GM23338 (cell line): ENCODE measurements around the gene SLC9A9. TPM values are rescaled to one million over a fixed set of nuclear protein-coding genes. Genes with fewer than 3 reads are reported as not detected.
A peak's percentile ranks its signal among the peaks of the same experiment; 100 is the strongest.

Experiments used
- ATAC-seq: fragments of 200-7000 bp; cut with Tn5 transposase; 3 replicates; pipeline ENCODE4 v1.9.1; 2020
- DNase-seq: peaks from one replicate; pipeline ENCODE4 v3.0.0-alpha.2; 2015; ENCODE audit warnings: low spot score
- H2AFZ ChIP-seq: fragments of 200-600 bp; sonication (generic); 2 replicates; pipeline ENCODE4 v1.8.0; 2016; ENCODE audit warnings: antibody characterized with exemption, mild to moderate bottlenecking, moderate library complexity
- H3F3A ChIP-seq: fragments of 200-600 bp; sonication (generic); replicated peaks from 2 replicates; pipeline ENCODE4 v1.8.0; 2017; ENCODE audit warnings: antibody characterized with exemption, mixed run types, low read depth
- H3K27ac ChIP-seq: fragments of 200-600 bp; sonication (generic); 2 replicates; pipeline ENCODE4 v1.6.1; 2016; ENCODE audit warnings: low read depth
- H3K27me3 ChIP-seq: fragments of 200-600 bp; sonication (generic); 2 replicates; pipeline ENCODE4 v1.8.0; 2016; ENCODE audit warnings: mild to moderate bottlenecking, mixed run types, moderate library complexity; ENCODE audit not compliant: insufficient read depth
- H3K36me3 ChIP-seq: fragments of 200-600 bp; sonication (generic); 2 replicates; pipeline ENCODE4 v1.8.0; 2016; ENCODE audit warnings: mild to moderate bottlenecking; ENCODE audit not compliant: insufficient read depth
- H3K4me1 ChIP-seq: fragments of 200-600 bp; sonication (generic); 2 replicates; pipeline ENCODE4 v1.8.0; 2016; ENCODE audit warnings: mild to moderate bottlenecking, moderate library complexity; ENCODE audit not compliant: insufficient read depth
- H3K4me2 ChIP-seq: fragments of 200-600 bp; sonication (generic); 2 replicates; pipeline ENCODE4 v1.7.1; 2017; ENCODE audit warnings: mixed run types
- H3K4me3 ChIP-seq: fragments of 200-600 bp; sonication (generic); 2 replicates; pipeline ENCODE4 v1.6.1; 2016; ENCODE audit warnings: mixed run types
- H3K79me2 ChIP-seq: fragments of 200-600 bp; sonication (generic); replicated peaks from 2 replicates; pipeline ENCODE4 v1.8.0; 2017; ENCODE audit warnings: mild to moderate bottlenecking; ENCODE audit not compliant: insufficient read depth
- H3K9me2 ChIP-seq: fragments of 200-600 bp; sonication (generic); 2 replicates; pipeline ENCODE4 v1.8.0; 2017; ENCODE audit not compliant: insufficient read depth
- H4K20me1 ChIP-seq: fragments of 200-600 bp; sonication (generic); replicated peaks from 2 replicates; pipeline ENCODE4 v1.8.0; 2017; ENCODE audit warnings: mild to moderate bottlenecking; ENCODE audit not compliant: insufficient read depth
- H3K27ac Mint-ChIP-seq: 2 replicates; pipeline ENCODE4 v1.8.0; 2020; ENCODE audit warnings: inconsistent platforms, mild to moderate bottlenecking, moderate library complexity, mixed read lengths
- H3K27me3 Mint-ChIP-seq: 3 replicates; pipeline ENCODE4 v1.8.0; 2022; ENCODE audit warnings: low read depth, mild to moderate bottlenecking, moderate library complexity, mixed read lengths, inconsistent platforms; ENCODE audit not compliant: insufficient read depth, poor library complexity
- H3K36me3 Mint-ChIP-seq: 3 replicates; pipeline ENCODE4 v1.8.0; 2021; ENCODE audit warnings: low read depth, mild to moderate bottlenecking, inconsistent platforms, moderate library complexity, mixed read lengths
- H3K4me1 Mint-ChIP-seq: 3 replicates; pipeline ENCODE4 v1.8.0; 2020; ENCODE audit warnings: mild to moderate bottlenecking, inconsistent platforms, mixed read lengths
- H3K4me3 Mint-ChIP-seq: 3 replicates; pipeline ENCODE4 v1.8.0; 2021; ENCODE audit warnings: moderate library complexity, mild to moderate bottlenecking, inconsistent platforms, mixed read lengths
- H3K9me3 Mint-ChIP-seq: 3 replicates; pipeline ENCODE4 v1.8.0; 2020; ENCODE audit warnings: moderate library complexity, mild to moderate bottlenecking, inconsistent platforms, mixed read lengths
- EZH2 ChIP-seq: fragments of 200-600 bp; sonication (generic); IDR thresholded peaks from one replicate; pipeline ENCODE4 v1.8.0; 2017; ENCODE audit warnings: antibody characterized with exemption, mild to moderate bottlenecking, low read depth; ENCODE audit not compliant: unreplicated experiment
- EZH2phosphoT487 ChIP-seq: fragments of 200-600 bp; sonication (generic); IDR thresholded peaks from one replicate; pipeline ENCODE4 v1.8.1; 2018; ENCODE audit warnings: antibody characterized with exemption; ENCODE audit not compliant: unreplicated experiment
- JUNB ChIP-seq: IDR thresholded peaks from one replicate; pipeline ENCODE4 v1.6.1; 2016; ENCODE audit warnings: antibody characterized with exemption; ENCODE audit not compliant: unreplicated experiment
- POLR2AphosphoS5 ChIP-seq: IDR thresholded peaks from 2 replicates; pipeline ENCODE4 v1.6.1; 2016; ENCODE audit warnings: antibody characterized with exemption, low read depth
- ZNF114 ChIP-seq: fragments of 250-450 bp; sonication (Bioruptor Pico); IDR thresholded peaks from 2 replicates; pipeline ENCODE4 v1.5.0; 2020; ENCODE audit warnings: mild to moderate bottlenecking, moderate library complexity
- polyA plus RNA-seq: library from polyadenylated mRNA; unstranded; fragments of >200 nt; fragmentation: Nextera tagmentation; extraction: Ambion mirVana; gene quantifications from 2 replicates; pipeline ENCODE4 v1.2.1, GENCODE V29; 2016
- total RNA-seq: library from RNA; depleted of rRNA; stranded (reverse); fragments of >200 nt; shearing (Covaris generic); gene quantifications from 2 replicates; pipeline ENCODE4 v1.2.3, GENCODE V29; 2014
- TF ChIP-seq, protein P1 (sequence below): IDR thresholded peaks from one replicate; pipeline ENCODE4 v1.6.1; 2018; ENCODE audit warnings: antibody characterized with exemption; ENCODE audit not compliant: unreplicated experiment
- TF ChIP-seq, protein P2 (sequence below): IDR thresholded peaks from 2 replicates; pipeline ENCODE4 v1.6.1; 2016; ENCODE audit warnings: antibody characterized with exemption
- TF ChIP-seq, protein P3 (sequence below): fragments of 250-450 bp; sonication (Bioruptor Pico); IDR thresholded peaks from 2 replicates; pipeline ENCODE4 v1.5.0; 2020; ENCODE audit warnings: mild to moderate bottlenecking, moderate library complexity

Gene SLC9A9
- total and polyA plus RNA-seq, 2 experiments from 2014 or later: 1.3 to 1.6 TPM

DNA sequence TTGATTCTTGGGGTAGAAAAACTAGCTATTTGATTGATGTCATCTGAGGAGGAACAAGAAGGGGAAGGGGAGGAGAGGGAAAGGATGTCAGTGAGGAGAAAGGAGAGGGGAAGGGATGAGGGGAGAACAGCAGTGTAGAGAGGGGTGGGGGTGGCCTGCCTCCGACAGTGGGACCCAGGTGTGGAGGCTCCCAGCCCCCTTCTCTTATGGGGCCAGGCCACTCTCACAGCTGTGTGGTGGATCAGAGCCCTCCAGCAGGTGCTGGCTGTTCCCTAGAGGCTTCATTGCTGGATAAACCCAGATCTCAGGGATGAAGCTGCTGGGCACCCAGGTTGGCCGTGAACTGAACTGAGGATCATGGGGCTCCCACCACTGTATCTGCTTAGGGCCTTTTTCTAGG, 464.2 kb downstream of the SLC9A9 start (continued):
- TF ChIP-seq, protein P1, sequence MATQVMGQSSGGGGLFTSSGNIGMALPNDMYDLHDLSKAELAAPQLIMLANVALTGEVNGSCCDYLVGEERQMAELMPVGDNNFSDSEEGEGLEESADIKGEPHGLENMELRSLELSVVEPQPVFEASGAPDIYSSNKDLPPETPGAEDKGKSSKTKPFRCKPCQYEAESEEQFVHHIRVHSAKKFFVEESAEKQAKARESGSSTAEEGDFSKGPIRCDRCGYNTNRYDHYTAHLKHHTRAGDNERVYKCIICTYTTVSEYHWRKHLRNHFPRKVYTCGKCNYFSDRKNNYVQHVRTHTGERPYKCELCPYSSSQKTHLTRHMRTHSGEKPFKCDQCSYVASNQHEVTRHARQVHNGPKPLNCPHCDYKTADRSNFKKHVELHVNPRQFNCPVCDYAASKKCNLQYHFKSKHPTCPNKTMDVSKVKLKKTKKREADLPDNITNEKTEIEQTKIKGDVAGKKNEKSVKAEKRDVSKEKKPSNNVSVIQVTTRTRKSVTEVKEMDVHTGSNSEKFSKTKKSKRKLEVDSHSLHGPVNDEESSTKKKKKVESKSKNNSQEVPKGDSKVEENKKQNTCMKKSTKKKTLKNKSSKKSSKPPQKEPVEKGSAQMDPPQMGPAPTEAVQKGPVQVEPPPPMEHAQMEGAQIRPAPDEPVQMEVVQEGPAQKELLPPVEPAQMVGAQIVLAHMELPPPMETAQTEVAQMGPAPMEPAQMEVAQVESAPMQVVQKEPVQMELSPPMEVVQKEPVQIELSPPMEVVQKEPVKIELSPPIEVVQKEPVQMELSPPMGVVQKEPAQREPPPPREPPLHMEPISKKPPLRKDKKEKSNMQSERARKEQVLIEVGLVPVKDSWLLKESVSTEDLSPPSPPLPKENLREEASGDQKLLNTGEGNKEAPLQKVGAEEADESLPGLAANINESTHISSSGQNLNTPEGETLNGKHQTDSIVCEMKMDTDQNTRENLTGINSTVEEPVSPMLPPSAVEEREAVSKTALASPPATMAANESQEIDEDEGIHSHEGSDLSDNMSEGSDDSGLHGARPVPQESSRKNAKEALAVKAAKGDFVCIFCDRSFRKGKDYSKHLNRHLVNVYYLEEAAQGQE: no peak
- no peak for TF ChIP-seq POLR2AphosphoS5

DNA sequence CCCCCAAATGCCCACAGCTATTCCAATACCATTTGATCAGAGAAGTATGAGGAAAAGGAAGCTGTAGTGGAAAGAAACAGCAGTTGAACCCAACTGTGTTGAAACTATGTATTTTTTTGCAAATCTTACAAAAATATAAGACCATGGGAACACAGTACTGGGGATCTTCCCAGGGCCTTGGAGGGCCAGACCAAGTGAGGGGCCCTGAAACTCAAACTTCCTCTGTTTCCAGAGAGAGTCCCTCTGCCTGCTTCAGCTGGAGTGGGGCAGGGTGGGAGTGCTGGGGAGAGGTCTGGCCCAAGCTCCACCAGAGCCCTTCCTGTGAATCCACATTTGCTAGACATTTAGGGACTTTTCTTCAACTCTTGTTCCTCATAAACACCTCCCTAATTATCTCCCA, 464.8 kb downstream of the SLC9A9 start:
- Histone ChIP-seq H3K9me2 (peaks cover 5% of the 10 kb centered on the region; the same call in 1 of the 2 replicates), H3F3A (no peaks in the 10 kb centered on the region), H3K4me2 (no peak overlapping the region), H3K36me3 (no peaks in the 10 kb centered on the region), H3K27ac (no peak overlapping the region), H3K4me3 (no peak overlapping the region), H3K4me1 (peaks cover 11% of the 10 kb centered on the region), H3K27me3 (no peaks in the 10 kb centered on the region), H2AFZ (0 out of 2 replicates have a peak overlapping the region, but pooled peaks have one; percentile 43), H4K20me1 (no peaks in the 10 kb centered on the region), H3K79me2 (no peaks in the 10 kb centered on the region)
- H3K4me3 Mint-ChIP-seq: no peak overlapping the region
- peak overlapping the region; percentile 56; the same call in 1 of the 2 replicates for H3K27ac Mint-ChIP-seq
- no peaks in the 10 kb centered on the region for H3K27me3 Mint-ChIP-seq
- H3K4me1 Mint-ChIP-seq: peaks cover 19% of the 10 kb centered on the region
- H3K36me3 Mint-ChIP-seq: no peaks in the 10 kb centered on the region; the same call in 2 of the 3 replicates
- H3K9me3 Mint-ChIP-seq: peaks cover 4% of the 10 kb centered on the region
- ATAC-seq (no peak), DNase-seq (no peak)
- TF ChIP-seq ZNF114 (CRISPR knock-in tag) (no peak), EZH2 (no peak), POLR2AphosphoS5 (no peak), JUNB (no peak), EZH2phosphoT487 (no peak)
- TF ChIP-seq, protein P2, sequence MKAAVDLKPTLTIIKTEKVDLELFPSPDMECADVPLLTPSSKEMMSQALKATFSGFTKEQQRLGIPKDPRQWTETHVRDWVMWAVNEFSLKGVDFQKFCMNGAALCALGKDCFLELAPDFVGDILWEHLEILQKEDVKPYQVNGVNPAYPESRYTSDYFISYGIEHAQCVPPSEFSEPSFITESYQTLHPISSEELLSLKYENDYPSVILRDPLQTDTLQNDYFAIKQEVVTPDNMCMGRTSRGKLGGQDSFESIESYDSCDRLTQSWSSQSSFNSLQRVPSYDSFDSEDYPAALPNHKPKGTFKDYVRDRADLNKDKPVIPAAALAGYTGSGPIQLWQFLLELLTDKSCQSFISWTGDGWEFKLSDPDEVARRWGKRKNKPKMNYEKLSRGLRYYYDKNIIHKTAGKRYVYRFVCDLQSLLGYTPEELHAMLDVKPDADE: no peak
- TF ChIP-seq, protein P3, sequence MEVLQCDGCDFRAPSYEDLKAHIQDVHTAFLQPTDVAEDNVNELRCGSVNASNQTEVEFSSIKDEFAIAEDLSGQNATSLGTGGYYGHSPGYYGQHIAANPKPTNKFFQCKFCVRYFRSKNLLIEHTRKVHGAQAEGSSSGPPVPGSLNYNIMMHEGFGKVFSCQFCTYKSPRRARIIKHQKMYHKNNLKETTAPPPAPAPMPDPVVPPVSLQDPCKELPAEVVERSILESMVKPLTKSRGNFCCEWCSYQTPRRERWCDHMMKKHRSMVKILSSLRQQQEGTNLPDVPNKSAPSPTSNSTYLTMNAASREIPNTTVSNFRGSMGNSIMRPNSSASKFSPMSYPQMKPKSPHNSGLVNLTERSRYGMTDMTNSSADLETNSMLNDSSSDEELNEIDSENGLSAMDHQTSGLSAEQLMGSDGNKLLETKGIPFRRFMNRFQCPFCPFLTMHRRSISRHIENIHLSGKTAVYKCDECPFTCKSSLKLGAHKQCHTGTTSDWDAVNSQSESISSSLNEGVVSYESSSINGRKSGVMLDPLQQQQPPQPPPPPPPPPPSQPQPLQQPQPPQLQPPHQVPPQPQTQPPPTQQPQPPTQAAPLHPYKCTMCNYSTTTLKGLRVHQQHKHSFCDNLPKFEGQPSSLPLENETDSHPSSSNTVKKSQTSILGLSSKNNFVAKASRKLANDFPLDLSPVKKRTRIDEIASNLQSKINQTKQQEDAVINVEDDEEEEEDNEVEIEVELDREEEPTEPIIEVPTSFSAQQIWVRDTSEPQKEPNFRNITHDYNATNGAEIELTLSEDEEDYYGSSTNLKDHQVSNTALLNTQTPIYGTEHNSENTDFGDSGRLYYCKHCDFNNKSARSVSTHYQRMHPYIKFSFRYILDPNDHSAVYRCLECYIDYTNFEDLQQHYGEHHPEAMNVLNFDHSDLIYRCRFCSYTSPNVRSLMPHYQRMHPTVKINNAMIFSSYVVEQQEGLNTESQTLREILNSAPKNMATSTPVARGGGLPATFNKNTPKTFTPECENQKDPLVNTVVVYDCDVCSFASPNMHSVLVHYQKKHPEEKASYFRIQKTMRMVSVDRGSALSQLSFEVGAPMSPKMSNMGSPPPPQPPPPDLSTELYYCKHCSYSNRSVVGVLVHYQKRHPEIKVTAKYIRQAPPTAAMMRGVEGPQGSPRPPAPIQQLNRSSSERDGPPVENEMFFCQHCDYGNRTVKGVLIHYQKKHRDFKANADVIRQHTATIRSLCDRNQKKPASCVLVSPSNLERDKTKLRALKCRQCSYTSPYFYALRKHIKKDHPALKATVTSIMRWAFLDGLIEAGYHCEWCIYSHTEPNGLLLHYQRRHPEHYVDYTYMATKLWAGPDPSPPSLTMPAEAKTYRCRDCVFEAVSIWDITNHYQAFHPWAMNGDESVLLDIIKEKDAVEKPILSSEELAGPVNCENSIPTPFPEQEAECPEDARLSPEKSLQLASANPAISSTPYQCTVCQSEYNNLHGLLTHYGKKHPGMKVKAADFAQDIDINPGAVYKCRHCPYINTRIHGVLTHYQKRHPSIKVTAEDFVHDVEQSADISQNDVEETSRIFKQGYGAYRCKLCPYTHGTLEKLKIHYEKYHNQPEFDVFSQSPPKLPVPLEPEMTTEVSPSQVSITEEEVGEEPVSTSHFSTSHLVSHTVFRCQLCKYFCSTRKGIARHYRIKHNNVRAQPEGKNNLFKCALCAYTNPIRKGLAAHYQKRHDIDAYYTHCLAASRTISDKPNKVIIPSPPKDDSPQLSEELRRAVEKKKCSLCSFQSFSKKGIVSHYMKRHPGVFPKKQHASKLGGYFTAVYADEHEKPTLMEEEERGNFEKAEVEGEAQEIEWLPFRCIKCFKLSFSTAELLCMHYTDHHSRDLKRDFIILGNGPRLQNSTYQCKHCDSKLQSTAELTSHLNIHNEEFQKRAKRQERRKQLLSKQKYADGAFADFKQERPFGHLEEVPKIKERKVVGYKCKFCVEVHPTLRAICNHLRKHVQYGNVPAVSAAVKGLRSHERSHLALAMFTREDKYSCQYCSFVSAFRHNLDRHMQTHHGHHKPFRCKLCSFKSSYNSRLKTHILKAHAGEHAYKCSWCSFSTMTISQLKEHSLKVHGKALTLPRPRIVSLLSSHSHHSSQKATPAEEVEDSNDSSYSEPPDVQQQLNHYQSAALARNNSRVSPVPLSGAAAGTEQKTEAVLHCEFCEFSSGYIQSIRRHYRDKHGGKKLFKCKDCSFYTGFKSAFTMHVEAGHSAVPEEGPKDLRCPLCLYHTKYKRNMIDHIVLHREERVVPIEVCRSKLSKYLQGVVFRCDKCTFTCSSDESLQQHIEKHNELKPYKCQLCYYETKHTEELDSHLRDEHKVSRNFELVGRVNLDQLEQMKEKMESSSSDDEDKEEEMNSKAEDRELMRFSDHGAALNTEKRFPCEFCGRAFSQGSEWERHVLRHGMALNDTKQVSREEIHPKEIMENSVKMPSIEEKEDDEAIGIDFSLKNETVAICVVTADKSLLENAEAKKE (CRISPR knock-in tag): no peak
- TF ChIP-seq, protein P1: no peak
